HUES64 (cell line): ENCODE data around the gene ISCU.

Experiments
- H3K27ac ChIP-seq: 2 replicates; pipeline ENCODE4 v1.7.0; 2013; ENCODE audit warnings: low read depth, low read length, inconsistent platforms
- H3K27me3 ChIP-seq: 2 replicates; pipeline ENCODE4 v1.6.1; 2013; ENCODE audit warnings: mild to moderate bottlenecking, low read length; ENCODE audit not compliant: insufficient read depth
- H3K36me3 ChIP-seq: 2 replicates; pipeline ENCODE4 v1.6.1; 2013; ENCODE audit warnings: mild to moderate bottlenecking, low read length; ENCODE audit not compliant: insufficient read depth
- H3K4me1 ChIP-seq: 2 replicates; pipeline ENCODE4 v1.6.1; 2013; ENCODE audit warnings: mild to moderate bottlenecking, low read length, moderate library complexity; ENCODE audit not compliant: insufficient read depth
- H3K4me3 ChIP-seq: 2 replicates; pipeline ENCODE4 v1.5.1; 2013; ENCODE audit warnings: mild to moderate bottlenecking, low read length, moderate library complexity
- H3K9ac ChIP-seq: 2 replicates; pipeline ENCODE4 v1.6.1; 2013; ENCODE audit warnings: mild to moderate bottlenecking, low read depth, low read length
- H3K9me3 ChIP-seq: 2 replicates; pipeline ENCODE4 v1.6.1; 2013; ENCODE audit warnings: low read depth, low read length; ENCODE audit not compliant: insufficient read depth
- WGBS: fragments of 150-250, 120-280 bp; methylation state at CpG from one replicate; pipeline ENCODE4 v1.1.7; 2013; ENCODE audit warnings: missing lambda C conversion rate; 5-methylcytosine and 5-hydroxymethylcytosine counted together

Gene ISCU

GRCh38 chr12:108523365-108523764, 39.0 kb upstream of the ISCU start:
- no peak overlapping the region for H3K9ac ChIP-seq
- no peaks in the 10 kb centered on the region for H3K27me3 ChIP-seq
- H3K36me3 ChIP-seq: peaks cover 100% of the 10 kb centered on the region
- H3K4me1 ChIP-seq: no peaks in the 10 kb centered on the region
- no peak overlapping the region for H3K4me3 ChIP-seq
- no peaks in the 10 kb centered on the region for H3K9me3 ChIP-seq
- 95% methylated on average over 13 of the region's 14 CpGs for WGBS
- H3K27ac ChIP-seq: no peak overlapping the region

DNA sequence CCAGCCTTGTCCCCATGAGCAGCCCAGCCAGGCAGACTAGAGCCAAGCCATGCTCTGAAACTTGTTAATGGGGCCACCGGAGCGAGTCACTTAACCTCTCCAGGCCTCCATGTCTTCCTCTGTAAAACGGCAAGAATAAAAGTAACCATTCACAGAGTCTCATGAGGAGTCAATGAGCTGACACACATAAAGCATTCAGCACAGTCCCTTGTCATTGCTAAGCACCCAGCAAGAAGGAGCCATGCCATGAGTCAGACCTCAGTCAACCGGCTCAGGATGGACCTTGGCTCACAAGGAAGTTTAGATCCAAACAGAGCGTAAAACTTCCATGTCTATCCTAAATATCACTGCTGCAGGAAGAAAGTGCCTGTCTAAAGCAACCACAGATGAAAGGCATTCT, 36.7 kb upstream of the ISCU start:
- Histone ChIP-seq H3K27me3 (no peaks in the 10 kb centered on the region), H3K9me3 (no peaks in the 10 kb centered on the region), H3K36me3 (peaks cover 98% of the 10 kb centered on the region), H3K4me3 (no peak overlapping the region), H3K27ac (no peak overlapping the region), H3K9ac (no peak overlapping the region), H3K4me1 (no peaks in the 10 kb centered on the region)
- WGBS: 84% methylated on average over 5 of the region's 5 CpGs

DNA sequence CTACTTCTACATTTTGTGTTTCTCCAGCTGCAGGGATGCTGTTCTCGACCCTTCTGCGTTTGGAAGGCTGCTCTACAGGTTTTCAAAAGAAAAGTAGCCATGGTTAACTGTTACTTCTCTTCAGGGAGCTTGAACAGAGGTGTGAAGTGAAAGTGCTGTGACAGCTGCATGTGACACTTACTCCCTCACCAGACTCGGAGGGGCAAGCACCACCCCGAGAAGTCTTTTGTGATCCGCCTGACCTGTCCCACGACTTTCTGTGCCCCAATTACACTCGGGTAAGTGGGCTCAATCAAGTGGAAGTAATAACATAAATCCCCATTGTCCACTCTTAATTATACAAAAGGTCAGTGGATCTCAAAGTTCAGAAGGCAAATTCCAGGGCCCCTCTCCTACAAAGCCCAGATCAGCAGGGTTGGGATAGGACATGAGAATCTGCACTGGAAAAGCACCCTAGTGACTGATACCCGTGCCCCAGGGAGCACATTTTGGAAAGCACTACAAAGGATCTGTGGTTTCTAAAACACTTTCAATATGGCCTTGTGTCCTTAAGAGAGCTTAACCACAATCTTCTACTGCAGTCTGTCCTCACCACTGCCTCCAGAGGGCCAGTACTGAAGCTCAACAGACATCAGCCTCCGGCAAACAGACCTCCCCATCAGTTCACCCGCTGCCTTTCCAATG, 35.8 kb upstream of the ISCU start:
- Histone ChIP-seq H3K4me3 (no peak overlapping the region), H3K9ac (no peak overlapping the region), H3K27me3 (no peaks in the 10 kb centered on the region), H3K9me3 (no peaks in the 10 kb centered on the region), H3K4me1 (no peaks in the 10 kb centered on the region), H3K27ac (no peak overlapping the region), H3K36me3 (peaks cover 98% of the 10 kb centered on the region)
- 93% methylated on average over 10 of the region's 10 CpGs for WGBS

GRCh38 chr12:108527166-108527496, 35.3 kb upstream of the ISCU start:
- no peak overlapping the region for H3K27ac ChIP-seq
- no peaks in the 10 kb centered on the region for H3K4me1 ChIP-seq
- H3K27me3 ChIP-seq: no peaks in the 10 kb centered on the region
- no peaks in the 10 kb centered on the region for H3K9me3 ChIP-seq
- no peak overlapping the region for H3K4me3 ChIP-seq
- WGBS: 92% methylated on average over 6 of the region's 6 CpGs
- H3K36me3 ChIP-seq: peaks cover 98% of the 10 kb centered on the region
- no peak overlapping the region for H3K9ac ChIP-seq

GRCh38 chr12:108530161-108530560, 32.2 kb upstream of the ISCU start:
- H3K27ac ChIP-seq: no peak overlapping the region
- no peak overlapping the region for H3K9ac ChIP-seq
- no peaks in the 10 kb centered on the region for H3K4me1 ChIP-seq
- WGBS: 95% methylated on average over 9 of the region's 9 CpGs
- H3K36me3 ChIP-seq: peaks cover 98% of the 10 kb centered on the region
- H3K4me3 ChIP-seq: no peak overlapping the region
- no peaks in the 10 kb centered on the region for H3K9me3 ChIP-seq
- no peaks in the 10 kb centered on the region for H3K27me3 ChIP-seq

DNA sequence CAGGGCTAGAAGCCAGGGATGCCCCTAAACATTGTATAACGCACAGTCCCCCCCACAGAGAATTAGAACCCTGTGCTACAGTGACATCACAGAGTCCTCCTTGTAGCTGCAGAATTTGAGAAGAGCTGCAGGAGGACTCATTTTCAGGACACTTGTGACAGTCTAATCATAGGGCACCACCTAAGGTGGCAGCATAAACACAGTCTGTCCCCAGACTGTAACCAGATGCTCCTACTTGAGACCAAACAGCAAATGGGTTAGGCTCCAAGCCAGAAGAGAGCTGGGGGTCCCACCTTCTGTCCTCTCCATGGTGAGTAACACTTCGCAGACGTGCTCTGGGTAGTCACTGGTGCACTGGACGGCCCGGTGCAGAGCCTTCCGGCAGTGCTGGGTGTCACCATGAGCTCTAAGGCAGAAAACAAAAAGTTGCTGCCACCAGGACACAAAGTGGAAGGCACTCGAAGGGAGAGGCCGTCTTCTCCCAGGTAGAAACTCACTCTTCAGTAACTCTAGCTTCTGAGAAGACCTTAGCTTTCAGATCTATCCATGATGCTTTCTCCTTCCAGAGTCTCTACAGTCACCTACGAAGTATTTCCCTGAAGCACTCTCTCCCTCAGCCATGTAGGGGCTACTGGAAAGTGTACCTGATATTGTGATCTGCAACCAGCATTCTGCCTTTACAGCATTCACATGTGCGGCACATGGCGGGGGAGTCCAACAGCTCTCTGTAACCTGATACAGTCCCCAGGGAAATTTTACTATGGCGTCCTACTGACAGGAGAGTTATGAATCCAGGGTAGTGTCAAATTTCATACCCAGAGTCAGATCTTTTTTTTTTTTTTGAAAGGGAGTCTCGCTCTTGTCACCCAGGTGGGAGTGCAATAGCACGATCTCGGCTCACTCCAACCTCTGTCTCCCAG, 30.2 kb upstream of the ISCU start:
- Histone ChIP-seq H3K4me3 (no peak overlapping the region), H3K36me3 (peaks cover 98% of the 10 kb centered on the region), H3K9me3 (no peaks in the 10 kb centered on the region), H3K9ac (no peak overlapping the region), H3K4me1 (no peaks in the 10 kb centered on the region), H3K27ac (no peak overlapping the region), H3K27me3 (no peaks in the 10 kb centered on the region)
- WGBS: 95% methylated on average over 15 of the region's 15 CpGs

GRCh38 chr12:108538146-108538545, 24.2 kb upstream of the ISCU start:
- no peak overlapping the region for H3K9ac ChIP-seq
- WGBS: 95% methylated on average over 5 of the region's 6 CpGs
- no peak overlapping the region for H3K27ac ChIP-seq
- H3K27me3 ChIP-seq: no peaks in the 10 kb centered on the region
- peaks cover 87% of the 10 kb centered on the region for H3K36me3 ChIP-seq
- H3K4me3 ChIP-seq: no peak overlapping the region
- no peaks in the 10 kb centered on the region for H3K9me3 ChIP-seq
- H3K4me1 ChIP-seq: no peaks in the 10 kb centered on the region

- H3K9me3 ChIP-seq: no peaks in the 10 kb centered on the region
- H3K4me1 ChIP-seq: no peaks in the 10 kb centered on the region
- no peak overlapping the region for H3K9ac ChIP-seq
- H3K36me3 ChIP-seq: peaks cover 87% of the 10 kb centered on the region
- H3K4me3 ChIP-seq: no peak overlapping the region
- WGBS: 97% methylated on average over 10 of the region's 10 CpGs
- H3K27me3 ChIP-seq: no peaks in the 10 kb centered on the region
- no peak overlapping the region for H3K27ac ChIP-seq
These were observed 23.7 kb upstream of the ISCU start for GRCh38 chr12:108538616-108539195.

DNA sequence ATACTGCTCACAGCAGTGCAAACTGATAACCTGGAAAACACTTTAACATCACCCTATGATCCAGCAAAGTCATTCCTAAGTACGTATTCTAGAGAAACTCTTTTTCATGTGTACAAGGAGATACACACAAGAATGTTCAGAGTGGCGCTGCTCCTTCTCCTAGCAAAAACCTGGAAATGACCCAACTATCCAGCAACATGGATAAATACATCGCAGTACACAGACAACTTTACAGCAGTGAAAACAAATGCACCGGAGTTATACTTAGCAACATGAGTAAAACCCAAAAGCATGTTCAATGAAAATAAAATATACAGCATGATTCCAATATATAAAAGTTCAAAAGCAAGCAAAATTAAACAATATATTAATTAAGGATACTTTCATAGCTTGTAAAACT, 20.1 kb upstream of the ISCU start:
- no peaks in the 10 kb centered on the region for H3K9me3 ChIP-seq
- no peak overlapping the region for H3K9ac ChIP-seq
- H3K27me3 ChIP-seq: no peaks in the 10 kb centered on the region
- 95% methylated on average over 4 of the region's 4 CpGs for WGBS
- H3K36me3 ChIP-seq: peaks cover 87% of the 10 kb centered on the region
- H3K4me1 ChIP-seq: no peaks in the 10 kb centered on the region
- no peak overlapping the region for H3K4me3 ChIP-seq
- H3K27ac ChIP-seq: no peak overlapping the region

- Histone ChIP-seq H3K4me3 (no peak overlapping the region), H3K9me3 (no peaks in the 10 kb centered on the region), H3K4me1 (no peaks in the 10 kb centered on the region), H3K36me3 (peaks cover 87% of the 10 kb centered on the region), H3K27ac (no peak overlapping the region), H3K27me3 (no peaks in the 10 kb centered on the region), H3K9ac (no peak overlapping the region)
- WGBS: 96% methylated on average over 3 of the region's 3 CpGs
These were observed 18.7 kb upstream of the ISCU start for GRCh38 chr12:108543652-108544051.

- H3K36me3 ChIP-seq: peaks cover 68% of the 10 kb centered on the region
- H3K9ac ChIP-seq: no peak overlapping the region
- H3K4me1 ChIP-seq: no peaks in the 10 kb centered on the region
- 94% methylated on average over 9 of the region's 9 CpGs for WGBS
- H3K9me3 ChIP-seq: no peaks in the 10 kb centered on the region
- no peak overlapping the region for H3K4me3 ChIP-seq
- H3K27me3 ChIP-seq: no peaks in the 10 kb centered on the region
- no peak overlapping the region for H3K27ac ChIP-seq
These were observed 14.7 kb upstream of the ISCU start for GRCh38 chr12:108547686-108548085.
